C4-2B (cell line): ENCODE data around the gene TBCE.

Experiments
- CTCF ChIP-seq: fragments of 450-650 bp; conservative IDR thresholded peaks from 2 replicates; pipeline ENCODE4 v1.5.1; 2017; ENCODE audit warnings: mild to moderate bottlenecking
- ZFX ChIP-seq: fragments of 450-650 bp; IDR thresholded peaks from 2 replicates; pipeline ENCODE4 v1.6.1; 2017

GRCh38 chr1:235426143-235426542 is 58.9 kb downstream of the TBCE start:
- no peak for TF ChIP-seq ZFX
- TF ChIP-seq CTCF = no peak
